Measurements from ENCODE around the gene OTUD3. TPM values are rescaled to one million over a fixed set of nuclear protein-coding genes. Genes with fewer than 3 reads are reported as not detected.

OTUD3 gene
- polyA plus RNA-seq, 1 of the 3 experiments (the other 2 are of a cell fraction): 2.6 TPM

DNA sequence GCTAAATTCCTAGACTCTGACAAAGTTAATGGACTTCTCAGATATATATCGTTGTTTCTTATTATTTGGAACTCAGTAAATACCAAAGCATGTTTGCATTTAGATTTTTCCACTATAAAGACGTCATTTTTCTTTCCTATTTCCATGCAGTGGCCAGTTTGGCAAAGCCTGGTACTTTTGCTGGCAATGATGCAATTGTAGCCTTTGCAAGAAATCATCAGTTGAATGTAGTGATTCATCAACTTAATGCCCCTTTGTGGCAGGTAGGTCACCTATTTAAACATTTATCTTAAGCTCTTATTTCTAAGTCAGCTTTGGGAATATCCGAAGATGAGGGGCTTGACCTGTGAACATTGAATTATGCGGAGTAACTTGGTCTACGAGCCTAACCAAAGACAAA lies 12.0 kb downstream of the OTUD3 start:
- H3K36me3 ChIP-seq (replicated peaks in 1 of 2; ENCODE audit: control insufficient read depth in 1 of 2, insufficient read depth in 2 of 2, low read length in 1 of 2): peaks cover 39 to 75% of the 10 kb centered on the region in 2 experiments
- WGBS (ENCODE audit: low lambda C conversion rate): 94% methylated on average over 5 of the region's 5 CpGs
- peaks cover 27% of the 10 kb centered on the region; the same call in 1 of the 2 replicates for H4K20me1 ChIP-seq (ENCODE audit: insufficient read depth)

More for the DNA sequence above, 12.0 kb downstream of the OTUD3 start:
- no peak for DNase-seq
- TF ChIP-seq FOSL2 (IDR thresholded peaks at IDR 0.05; ENCODE audit: borderline replicate concordance, low read depth): no peak
- TF ChIP-seq, protein P1, sequence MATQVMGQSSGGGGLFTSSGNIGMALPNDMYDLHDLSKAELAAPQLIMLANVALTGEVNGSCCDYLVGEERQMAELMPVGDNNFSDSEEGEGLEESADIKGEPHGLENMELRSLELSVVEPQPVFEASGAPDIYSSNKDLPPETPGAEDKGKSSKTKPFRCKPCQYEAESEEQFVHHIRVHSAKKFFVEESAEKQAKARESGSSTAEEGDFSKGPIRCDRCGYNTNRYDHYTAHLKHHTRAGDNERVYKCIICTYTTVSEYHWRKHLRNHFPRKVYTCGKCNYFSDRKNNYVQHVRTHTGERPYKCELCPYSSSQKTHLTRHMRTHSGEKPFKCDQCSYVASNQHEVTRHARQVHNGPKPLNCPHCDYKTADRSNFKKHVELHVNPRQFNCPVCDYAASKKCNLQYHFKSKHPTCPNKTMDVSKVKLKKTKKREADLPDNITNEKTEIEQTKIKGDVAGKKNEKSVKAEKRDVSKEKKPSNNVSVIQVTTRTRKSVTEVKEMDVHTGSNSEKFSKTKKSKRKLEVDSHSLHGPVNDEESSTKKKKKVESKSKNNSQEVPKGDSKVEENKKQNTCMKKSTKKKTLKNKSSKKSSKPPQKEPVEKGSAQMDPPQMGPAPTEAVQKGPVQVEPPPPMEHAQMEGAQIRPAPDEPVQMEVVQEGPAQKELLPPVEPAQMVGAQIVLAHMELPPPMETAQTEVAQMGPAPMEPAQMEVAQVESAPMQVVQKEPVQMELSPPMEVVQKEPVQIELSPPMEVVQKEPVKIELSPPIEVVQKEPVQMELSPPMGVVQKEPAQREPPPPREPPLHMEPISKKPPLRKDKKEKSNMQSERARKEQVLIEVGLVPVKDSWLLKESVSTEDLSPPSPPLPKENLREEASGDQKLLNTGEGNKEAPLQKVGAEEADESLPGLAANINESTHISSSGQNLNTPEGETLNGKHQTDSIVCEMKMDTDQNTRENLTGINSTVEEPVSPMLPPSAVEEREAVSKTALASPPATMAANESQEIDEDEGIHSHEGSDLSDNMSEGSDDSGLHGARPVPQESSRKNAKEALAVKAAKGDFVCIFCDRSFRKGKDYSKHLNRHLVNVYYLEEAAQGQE (IDR thresholded peaks at IDR 0.05; ENCODE audit: low read depth, low read length): no peak
- no peak for TF ChIP-seq GABPA (IDR thresholded peaks at IDR 0.05; ENCODE audit: low read depth)
- TF ChIP-seq FOXM1 (IDR thresholded peaks at IDR 0.05; ENCODE audit: low read depth): no peak
- TF ChIP-seq FOXJ3 (CRISPR knock-in tag; IDR thresholded peaks at IDR 0.05): no peak
- no peak for TF ChIP-seq EP300 (IDR thresholded peaks at IDR 0.05; ENCODE audit: borderline replicate concordance in 1 of 2, low read depth in 1 of 2, low read length in 1 of 2)
- TF ChIP-seq EZH2phosphoT487 (IDR thresholded peaks at IDR 0.05; ENCODE audit: borderline replicate concordance, low read depth): no peak
- TF ChIP-seq, protein P2, sequence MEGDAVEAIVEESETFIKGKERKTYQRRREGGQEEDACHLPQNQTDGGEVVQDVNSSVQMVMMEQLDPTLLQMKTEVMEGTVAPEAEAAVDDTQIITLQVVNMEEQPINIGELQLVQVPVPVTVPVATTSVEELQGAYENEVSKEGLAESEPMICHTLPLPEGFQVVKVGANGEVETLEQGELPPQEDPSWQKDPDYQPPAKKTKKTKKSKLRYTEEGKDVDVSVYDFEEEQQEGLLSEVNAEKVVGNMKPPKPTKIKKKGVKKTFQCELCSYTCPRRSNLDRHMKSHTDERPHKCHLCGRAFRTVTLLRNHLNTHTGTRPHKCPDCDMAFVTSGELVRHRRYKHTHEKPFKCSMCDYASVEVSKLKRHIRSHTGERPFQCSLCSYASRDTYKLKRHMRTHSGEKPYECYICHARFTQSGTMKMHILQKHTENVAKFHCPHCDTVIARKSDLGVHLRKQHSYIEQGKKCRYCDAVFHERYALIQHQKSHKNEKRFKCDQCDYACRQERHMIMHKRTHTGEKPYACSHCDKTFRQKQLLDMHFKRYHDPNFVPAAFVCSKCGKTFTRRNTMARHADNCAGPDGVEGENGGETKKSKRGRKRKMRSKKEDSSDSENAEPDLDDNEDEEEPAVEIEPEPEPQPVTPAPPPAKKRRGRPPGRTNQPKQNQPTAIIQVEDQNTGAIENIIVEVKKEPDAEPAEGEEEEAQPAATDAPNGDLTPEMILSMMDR (IDR thresholded peaks at IDR 0.05): no peak
- TF ChIP-seq, protein P3, sequence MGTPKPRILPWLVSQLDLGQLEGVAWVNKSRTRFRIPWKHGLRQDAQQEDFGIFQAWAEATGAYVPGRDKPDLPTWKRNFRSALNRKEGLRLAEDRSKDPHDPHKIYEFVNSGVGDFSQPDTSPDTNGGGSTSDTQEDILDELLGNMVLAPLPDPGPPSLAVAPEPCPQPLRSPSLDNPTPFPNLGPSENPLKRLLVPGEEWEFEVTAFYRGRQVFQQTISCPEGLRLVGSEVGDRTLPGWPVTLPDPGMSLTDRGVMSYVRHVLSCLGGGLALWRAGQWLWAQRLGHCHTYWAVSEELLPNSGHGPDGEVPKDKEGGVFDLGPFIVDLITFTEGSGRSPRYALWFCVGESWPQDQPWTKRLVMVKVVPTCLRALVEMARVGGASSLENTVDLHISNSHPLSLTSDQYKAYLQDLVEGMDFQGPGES (IDR thresholded peaks at IDR 0.05; ENCODE audit: low read depth, low read length): no peak
- TF ChIP-seq RFX5 (IDR thresholded peaks at IDR 0.05; ENCODE audit: low read length): no peak
- no peak for TF ChIP-seq NRF1 (IDR thresholded peaks at IDR 0.05; ENCODE audit: low read depth, low read length)
- no peak overlapping the region for H3K27ac ChIP-seq (ENCODE audit: low read depth in 2 of 2, low read length in 1 of 2)
- no peaks in the 10 kb centered on the region for H3K9me3 ChIP-seq
- H3K4me1 ChIP-seq (ENCODE audit: control insufficient read depth in 1 of 2, insufficient read depth in 2 of 2, low read depth in 1 of 2, low read length in 1 of 2): no peaks in the 10 kb centered on the region
- H2AFZ ChIP-seq (ENCODE audit: low read depth): no peak overlapping the region
- CTCF ChIA-PET: interaction anchor here (0.8 to 2.4 kb wide), 2 partner anchors 12 to 24 kb away, joined by 3 to 12 read pairs; partner anchors contain the start of gene OTUD3
- H3K4me2 ChIP-seq: no peak overlapping the region
- POLR2A ChIA-PET: no interaction called here
- H3F3A ChIP-seq (replicated peaks; ENCODE audit: insufficient read depth): no peaks in the 10 kb centered on the region
- peaks cover 47% of the 10 kb centered on the region for H3K79me2 ChIP-seq (ENCODE audit: insufficient read depth)
- H3K9ac ChIP-seq: no peak overlapping the region
- no peaks in the 10 kb centered on the region for H3K9me2 ChIP-seq
- no peak overlapping the region for H3K4me3 ChIP-seq (ENCODE audit: low read depth in 2 of 2, low read length in 1 of 2)
- H3K27me3 ChIP-seq (ENCODE audit: insufficient read depth): no peaks in the 10 kb centered on the region

Measured in SK-N-SH (cell line).